ENCODE results near the gene CSTF1. TPM values are rescaled to one million over a fixed set of nuclear protein-coding genes. Genes with fewer than 3 reads are reported as not detected.

The CSTF1 gene
- total RNA-seq, 2 donors from 2014 or later = 47.9 to 50.1 TPM

- TF ChIP-seq CTCF (conservative IDR thresholded peaks at IDR 0.05) = no peak
- no peak overlapping the region for H3K27ac ChIP-seq (ENCODE audit: low read depth, low read length)
- no peak overlapping the region for H3K4me3 Mint-ChIP-seq
- H3K9ac ChIP-seq (ENCODE audit: extremely low read depth, low read length, poor library complexity, severe bottlenecking) = no peak overlapping the region
- no peaks in the 10 kb centered on the region for H3K36me3 Mint-ChIP-seq (ENCODE audit: low read depth)
- H3K4me3 ChIP-seq (ENCODE audit: low read length) = no peak overlapping the region
- no peak for DNase-seq
- H3K4me1 Mint-ChIP-seq = no peaks in the 10 kb centered on the region
- 71 to 79% methylated on average over 1 of the region's 2 CpGs for WGBS, 2 experiments (ENCODE audit: insufficient coverage in 1 of 2, insufficient read length in 1 of 2)
- no peaks in the 10 kb centered on the region for H3K27me3 ChIP-seq (ENCODE audit: control insufficient read depth, insufficient read depth, low read length, poor library complexity, severe bottlenecking)
- no peaks in the 10 kb centered on the region for H3K9me3 ChIP-seq (ENCODE audit: control insufficient read depth, low read length)
- no peak overlapping the region for H3K27ac Mint-ChIP-seq
- peaks cover 26% of the 10 kb centered on the region for H3K27me3 Mint-ChIP-seq (ENCODE audit: insufficient read depth)
- H3K36me3 ChIP-seq (ENCODE audit: control insufficient read depth, insufficient read depth, low read length) = no peaks in the 10 kb centered on the region
- no peaks in the 10 kb centered on the region for H3K4me1 ChIP-seq (ENCODE audit: control insufficient read depth, insufficient read depth, low read length)
- no peaks in the 10 kb centered on the region for H3K9me3 Mint-ChIP-seq
These were observed 27.6 kb downstream of the CSTF1 start for GRCh38 chr20:56420028-56420427.

- Histone ChIP-seq H3K4me1 (ENCODE audit: control insufficient read depth, insufficient read depth, low read length) (no peaks in the 10 kb centered on the region), H3K4me3 (ENCODE audit: low read length) (no peak overlapping the region), H3K27me3 (ENCODE audit: control insufficient read depth, insufficient read depth, low read length, poor library complexity, severe bottlenecking) (no peaks in the 10 kb centered on the region), H3K36me3 (ENCODE audit: control insufficient read depth, insufficient read depth, low read length) (no peaks in the 10 kb centered on the region), H3K9ac (ENCODE audit: extremely low read depth, low read length, poor library complexity, severe bottlenecking) (no peak overlapping the region), H3K27ac (ENCODE audit: low read depth, low read length) (no peak overlapping the region), H3K9me3 (ENCODE audit: control insufficient read depth, low read length) (no peaks in the 10 kb centered on the region)
- no peaks in the 10 kb centered on the region for H3K36me3 Mint-ChIP-seq (ENCODE audit: low read depth)
- H3K4me3 Mint-ChIP-seq = no peak overlapping the region
- no peaks in the 10 kb centered on the region for H3K4me1 Mint-ChIP-seq
- no peaks in the 10 kb centered on the region for H3K9me3 Mint-ChIP-seq
- peaks cover 34% of the 10 kb centered on the region for H3K27me3 Mint-ChIP-seq (ENCODE audit: insufficient read depth)
- TF ChIP-seq CTCF (conservative IDR thresholded peaks at IDR 0.05) = no peak
- no peak overlapping the region for H3K27ac Mint-ChIP-seq
- 85 to 93% methylated on average over 9 to 11 of the region's 11 CpGs for WGBS, 2 experiments (ENCODE audit: insufficient coverage in 1 of 2, insufficient read length in 1 of 2)
- DNase-seq = no peak
These were observed 28.7 kb downstream of the CSTF1 start for GRCh38 chr20:56420940-56421688.

- H3K4me1 Mint-ChIP-seq = no peaks in the 10 kb centered on the region
- H3K4me3 Mint-ChIP-seq = no peak overlapping the region
- no peaks in the 10 kb centered on the region for H3K36me3 ChIP-seq (ENCODE audit: control insufficient read depth, insufficient read depth, low read length)
- H3K9me3 Mint-ChIP-seq = no peaks in the 10 kb centered on the region
- TF ChIP-seq CTCF (conservative IDR thresholded peaks at IDR 0.05) = no peak
- H3K27me3 ChIP-seq (ENCODE audit: control insufficient read depth, insufficient read depth, low read length, poor library complexity, severe bottlenecking) = no peaks in the 10 kb centered on the region
- no peaks in the 10 kb centered on the region for H3K9me3 ChIP-seq (ENCODE audit: control insufficient read depth, low read length)
- no peak for DNase-seq
- H3K27me3 Mint-ChIP-seq (ENCODE audit: insufficient read depth) = peaks cover 40% of the 10 kb centered on the region
- WGBS, 2 experiments (ENCODE audit: insufficient coverage in 1 of 2, insufficient read length in 1 of 2) = 60% methylated on average over 6 to 9 of the region's 9 CpGs
- H3K9ac ChIP-seq (ENCODE audit: extremely low read depth, low read length, poor library complexity, severe bottlenecking) = no peak overlapping the region
- no peaks in the 10 kb centered on the region for H3K36me3 Mint-ChIP-seq (ENCODE audit: low read depth)
- no peak overlapping the region for H3K27ac ChIP-seq (ENCODE audit: low read depth, low read length)
- no peak overlapping the region for H3K4me3 ChIP-seq (ENCODE audit: low read length)
- H3K4me1 ChIP-seq (ENCODE audit: control insufficient read depth, insufficient read depth, low read length) = no peaks in the 10 kb centered on the region
- H3K27ac Mint-ChIP-seq = no peak overlapping the region
These were observed 29.8 kb downstream of the CSTF1 start for GRCh38 chr20:56422076-56422823.

Measured in endodermal cell (in vitro differentiated cells).